Measurements from ENCODE around the gene CCDC175.

Gene CCDC175

DNA sequence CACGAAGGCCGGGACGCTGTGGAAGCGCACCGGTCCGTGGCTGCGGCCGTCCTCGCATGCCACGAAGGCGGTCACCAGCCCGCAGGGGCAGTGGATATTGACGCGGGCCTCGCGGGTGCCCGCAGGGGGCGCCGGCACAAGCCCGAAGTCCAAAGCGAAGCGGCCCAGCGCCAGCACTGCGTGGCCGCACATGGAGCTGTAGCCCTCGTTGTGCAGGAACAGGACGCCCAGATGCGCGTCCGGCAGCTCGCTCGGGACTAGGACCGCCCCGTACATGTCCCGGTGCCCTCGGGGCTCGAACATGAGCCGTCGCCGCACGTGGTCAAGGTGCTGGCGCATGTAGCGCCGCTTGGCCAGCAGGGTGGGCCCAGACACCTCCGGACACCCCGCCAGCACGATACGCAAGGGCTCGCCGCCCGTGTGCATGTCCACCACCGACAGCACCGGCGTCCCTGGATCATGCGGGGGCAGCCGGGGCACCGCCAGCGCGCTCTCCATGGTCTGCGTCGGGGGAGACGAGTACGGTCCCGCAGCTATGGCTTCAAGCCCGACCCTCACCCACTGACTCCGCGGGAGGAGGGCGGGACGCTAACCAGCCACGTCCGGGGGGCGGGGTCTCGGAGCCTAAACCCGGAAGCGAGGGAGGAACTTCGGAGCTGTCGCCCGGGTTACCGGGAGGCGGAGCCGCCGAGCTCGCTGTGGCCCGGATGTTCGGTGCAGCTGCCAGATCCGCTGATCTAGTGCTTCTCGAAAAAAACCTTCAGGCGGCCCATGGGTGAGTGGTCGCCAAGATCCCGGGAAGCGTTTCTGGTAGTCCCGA is 92.6 kb downstream of the CCDC175 start, which contains the start of the genes JKAMP and L3HYPDH:
JKAMP (plus strand) TSS at position 699 of the 820 bp plus-strand sequence; CDS start at position 772, 73 bp downstream.
L3HYPDH (minus strand) TSS at position 590 of the 820 bp plus-strand sequence; CDS start at position 498, 92 bp downstream.
- DNase-seq: peak; percentile 95 to 99 (median 96)
- intact Hi-C loops (cut with DNase I): loop anchor here (2.0 kb wide), 1 partner anchor 19 kb away; the partner anchor contains the start of gene GPR135

DNA sequence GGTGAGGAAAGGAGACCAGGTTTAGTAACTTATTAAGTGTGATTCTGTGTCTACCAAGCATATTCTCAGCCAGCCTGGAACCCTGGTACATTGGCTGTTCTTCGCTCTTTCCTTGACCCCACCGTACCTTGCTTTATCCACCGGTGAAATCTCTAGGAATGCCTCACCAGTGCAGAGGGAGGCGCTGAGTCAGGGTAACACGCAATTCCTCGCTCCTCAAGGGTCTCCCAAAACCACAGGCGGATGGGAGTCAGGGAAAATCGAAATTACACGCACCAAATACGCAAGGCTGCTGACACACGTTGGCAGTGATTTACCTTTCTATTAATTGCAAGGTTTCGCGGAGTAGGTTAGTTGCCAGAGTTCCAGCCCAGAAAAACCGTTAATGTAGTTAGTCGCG is 93.2 kb downstream of the CCDC175 start:
- intact Hi-C loops (cut with DNase I): no loop called here
- peak in 1 of 10 donors; percentile 9 for DNase-seq

DNA sequence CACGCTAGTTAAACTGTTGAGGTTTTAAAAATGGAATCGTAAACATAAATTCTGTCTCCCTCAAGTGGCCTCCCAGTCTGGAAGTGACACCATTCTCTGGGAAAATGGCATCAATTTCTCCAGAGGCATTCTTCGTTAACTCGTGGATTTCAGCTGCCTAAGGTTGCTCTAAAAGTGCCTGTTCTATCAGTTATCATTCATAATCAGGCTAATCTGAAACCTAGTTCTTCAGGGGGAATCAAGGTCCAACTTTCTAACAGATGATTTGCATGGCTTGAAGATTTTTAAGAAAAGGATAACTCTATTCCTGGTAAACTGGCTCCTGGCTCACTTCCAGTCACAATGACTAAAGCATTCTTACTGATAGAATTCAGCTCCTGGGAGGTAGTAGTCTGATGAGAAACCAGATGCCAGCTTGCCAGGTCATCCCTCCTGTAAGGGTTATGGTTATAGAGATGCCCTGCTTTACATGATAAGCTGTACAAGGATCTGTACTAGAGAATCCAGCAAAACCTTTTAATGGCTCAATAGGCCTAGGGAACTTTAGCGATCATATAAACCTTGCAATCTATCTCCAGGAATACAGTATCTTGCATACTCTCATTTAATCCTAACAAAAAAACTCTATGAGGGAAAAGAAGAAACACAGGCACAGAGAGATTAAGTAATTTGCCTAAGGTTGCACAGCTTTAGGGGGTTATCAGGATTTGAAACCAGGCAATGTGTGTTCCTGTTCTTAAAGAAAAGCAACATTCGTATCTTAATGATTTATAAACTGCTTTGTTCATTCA is 93.9 kb downstream of the CCDC175 start:
- intact Hi-C loops (cut with DNase I): no loop called here
- no peak for DNase-seq

DNA sequence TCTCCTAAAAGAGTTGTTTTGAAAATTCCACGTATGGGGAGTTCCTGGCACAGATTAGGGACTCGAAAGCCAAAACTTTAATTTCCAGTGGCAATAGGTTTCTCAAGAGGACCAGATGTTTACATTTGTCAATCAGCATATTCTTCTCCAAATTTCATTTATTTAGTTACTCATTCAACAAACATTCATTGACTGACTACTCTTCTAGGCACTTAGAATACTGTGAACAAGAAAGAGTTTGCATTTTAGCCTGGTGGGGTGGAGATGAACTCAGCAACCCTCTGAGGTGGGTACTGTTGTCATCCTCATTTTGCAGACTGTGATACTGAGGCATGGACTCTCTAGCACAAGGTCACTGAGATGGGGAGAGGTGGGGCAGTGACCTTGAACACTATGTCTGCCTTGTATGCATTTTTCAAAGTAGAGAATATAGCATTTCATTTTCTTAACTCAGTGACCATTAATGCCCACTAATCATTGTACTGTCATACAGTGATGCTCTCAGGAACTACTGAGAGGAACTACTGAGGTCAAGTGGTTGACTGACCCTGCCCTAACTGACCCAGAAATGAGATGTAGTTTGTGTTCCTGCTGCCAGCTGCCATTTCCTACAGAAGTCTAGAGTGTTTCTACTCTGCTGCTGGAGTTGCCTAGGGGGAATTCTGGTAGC is 94.6 kb downstream of the CCDC175 start:
- intact Hi-C loops (cut with DNase I): no loop called here
- no peak for DNase-seq

DNA sequence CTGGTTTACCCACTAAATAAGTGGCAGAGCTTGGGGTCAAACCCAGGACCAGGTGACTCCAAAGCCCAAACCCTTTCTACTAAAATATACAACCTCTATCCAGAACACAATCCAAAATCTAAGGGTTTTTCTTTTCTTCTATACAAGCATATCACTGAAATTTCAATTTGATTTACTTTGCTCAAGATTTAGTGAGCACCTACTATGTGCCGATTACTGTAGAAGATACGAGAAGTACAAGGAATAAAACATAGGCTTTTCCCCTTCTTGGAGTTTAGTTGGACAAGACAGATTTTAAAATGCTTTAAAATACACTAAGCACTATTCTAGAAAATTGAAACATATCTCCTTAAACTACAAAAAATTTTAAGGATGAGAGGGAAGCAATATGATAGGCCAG is 95.2 kb downstream of the CCDC175 start:
- intact Hi-C loops (cut with DNase I): no loop called here
- no peak for DNase-seq

DNA sequence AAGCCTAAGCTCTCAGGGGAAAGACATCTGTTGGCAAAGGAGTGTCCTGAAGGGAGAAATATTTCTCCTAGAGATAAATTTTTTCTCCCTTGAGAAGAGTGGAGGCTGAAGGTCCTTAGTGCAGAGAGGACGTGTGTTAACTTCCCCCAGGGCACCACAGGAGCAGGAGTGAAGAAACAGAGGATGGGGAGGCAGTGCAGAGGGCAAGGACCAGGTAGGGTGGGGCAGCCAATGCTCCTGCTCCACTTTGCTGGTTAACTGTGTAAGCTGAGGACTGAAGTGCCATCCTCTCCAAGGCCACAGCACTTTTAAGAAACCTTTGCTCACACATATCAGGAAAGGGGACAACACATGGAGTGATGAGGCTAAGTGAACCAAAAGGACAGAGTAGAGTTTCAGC is 96.4 kb downstream of the CCDC175 start:
- no peak for DNase-seq
- intact Hi-C loops (cut with DNase I): no loop called here

DNA sequence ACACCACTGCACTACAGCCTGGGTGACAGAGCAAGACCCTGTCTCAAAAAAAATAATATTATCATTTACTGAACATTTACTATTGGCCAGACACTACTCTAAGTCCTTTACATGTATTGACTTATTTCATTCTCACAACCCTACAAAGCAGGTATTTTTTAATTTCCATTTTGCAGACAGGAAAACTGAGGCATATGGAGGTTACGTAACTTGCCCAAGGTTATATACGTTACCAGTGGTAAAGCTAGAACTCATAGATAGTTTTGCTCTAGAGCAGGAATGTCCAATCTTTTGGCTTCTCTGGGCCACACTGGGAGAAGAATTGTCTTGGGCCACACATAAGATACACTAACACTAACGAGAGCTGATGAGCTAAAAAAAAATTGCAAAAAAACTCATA is 98.1 kb downstream of the CCDC175 start:
- no peak for DNase-seq
- intact Hi-C loops (cut with DNase I): no loop called here

DNA sequence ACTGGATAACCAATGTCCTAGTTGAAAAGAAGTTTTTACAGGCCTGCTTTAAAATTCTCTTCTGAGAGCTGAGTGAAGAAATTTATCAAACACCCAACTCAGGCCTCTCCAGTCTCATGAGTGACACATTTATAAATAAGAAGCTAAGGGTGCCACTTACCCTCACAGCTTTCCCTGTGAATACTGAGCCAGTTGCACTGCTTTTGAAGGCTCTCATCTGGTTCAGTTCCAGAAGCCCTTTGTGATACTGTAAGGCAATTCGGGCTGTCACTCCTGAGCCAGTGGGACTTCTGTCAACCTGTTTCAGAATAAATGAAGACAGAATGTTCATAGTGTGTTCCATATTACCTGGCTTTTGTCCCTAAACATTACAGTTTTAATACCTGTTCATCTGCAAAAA is 100.9 kb downstream of the CCDC175 start:
- no peak for DNase-seq
- intact Hi-C loops (cut with DNase I): no loop called here

DNA sequence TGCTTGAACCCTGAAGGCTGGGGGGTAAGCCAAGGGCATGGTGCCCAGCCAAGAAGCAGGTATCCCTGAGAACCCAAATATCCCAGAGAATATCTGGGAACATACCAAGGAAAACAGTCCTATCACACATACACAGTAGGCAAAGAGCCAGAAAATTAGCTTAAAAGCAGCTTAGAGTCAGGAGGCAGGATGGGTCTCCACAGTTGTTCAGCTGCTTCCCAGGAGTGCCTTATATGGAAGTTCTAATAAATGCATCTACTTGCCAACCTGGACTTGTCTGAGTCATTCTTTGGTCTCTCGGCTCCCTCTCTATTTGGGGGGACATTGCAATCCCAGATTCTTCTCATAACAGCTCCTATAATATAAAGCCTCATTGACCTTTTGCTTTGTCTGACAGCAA is 102.4 kb downstream of the CCDC175 start:
- intact Hi-C loops (cut with DNase I): no loop called here
- no peak for DNase-seq

DNA sequence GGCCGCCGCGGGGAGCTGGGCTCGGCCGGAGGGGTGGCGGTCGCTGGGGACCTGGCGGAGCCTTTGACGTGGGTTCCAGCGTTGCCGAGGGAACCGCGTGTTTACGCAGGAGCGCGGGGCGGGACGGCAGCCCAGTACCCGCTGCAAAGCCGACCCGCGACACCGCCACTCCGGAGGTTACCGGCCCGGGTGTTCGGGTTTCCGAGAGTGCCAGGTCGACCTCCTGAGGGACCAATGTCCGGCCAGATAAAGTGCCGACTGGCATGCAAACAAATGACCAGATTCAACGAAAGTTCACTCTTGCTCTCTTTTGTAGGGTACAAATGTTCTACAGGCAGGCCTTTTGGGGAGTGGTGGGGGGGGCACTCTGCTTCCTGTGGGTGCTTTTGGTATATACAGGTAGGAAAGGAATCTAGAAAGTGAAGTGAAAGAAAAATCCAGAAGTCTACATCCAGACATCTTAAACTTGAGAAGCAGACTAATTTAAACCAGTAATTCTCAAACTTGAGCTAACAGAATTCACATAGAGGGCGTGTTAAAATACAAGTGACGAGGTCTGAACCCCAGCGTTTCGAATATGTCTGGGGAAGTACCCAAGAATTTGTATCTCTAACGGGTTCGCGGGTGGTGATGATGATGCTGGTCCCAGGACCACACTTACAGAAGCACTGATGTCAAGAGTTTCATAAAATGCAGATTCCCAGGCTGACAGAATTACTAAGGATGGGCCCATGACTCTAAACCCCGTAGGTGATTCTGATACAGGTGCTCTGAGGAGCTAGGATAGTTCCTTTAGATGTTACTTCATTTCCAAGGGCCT is 111.1 kb downstream of the CCDC175 start, which contains the start of gene GPR135:
GPR135 (minus strand) TSS at position 65 of the 820 bp plus-strand sequence. CDS start 154 bp downstream, outside the sequence.
- DNase-seq: peak in 3 of 10 donors; percentile 40 to 85 (median 42)
- intact Hi-C loops (cut with DNase I): loop anchor here (2.0 kb wide), 1 partner anchor 19 kb away; the partner anchor contains the start of genes JKAMP and L3HYPDH

DNA sequence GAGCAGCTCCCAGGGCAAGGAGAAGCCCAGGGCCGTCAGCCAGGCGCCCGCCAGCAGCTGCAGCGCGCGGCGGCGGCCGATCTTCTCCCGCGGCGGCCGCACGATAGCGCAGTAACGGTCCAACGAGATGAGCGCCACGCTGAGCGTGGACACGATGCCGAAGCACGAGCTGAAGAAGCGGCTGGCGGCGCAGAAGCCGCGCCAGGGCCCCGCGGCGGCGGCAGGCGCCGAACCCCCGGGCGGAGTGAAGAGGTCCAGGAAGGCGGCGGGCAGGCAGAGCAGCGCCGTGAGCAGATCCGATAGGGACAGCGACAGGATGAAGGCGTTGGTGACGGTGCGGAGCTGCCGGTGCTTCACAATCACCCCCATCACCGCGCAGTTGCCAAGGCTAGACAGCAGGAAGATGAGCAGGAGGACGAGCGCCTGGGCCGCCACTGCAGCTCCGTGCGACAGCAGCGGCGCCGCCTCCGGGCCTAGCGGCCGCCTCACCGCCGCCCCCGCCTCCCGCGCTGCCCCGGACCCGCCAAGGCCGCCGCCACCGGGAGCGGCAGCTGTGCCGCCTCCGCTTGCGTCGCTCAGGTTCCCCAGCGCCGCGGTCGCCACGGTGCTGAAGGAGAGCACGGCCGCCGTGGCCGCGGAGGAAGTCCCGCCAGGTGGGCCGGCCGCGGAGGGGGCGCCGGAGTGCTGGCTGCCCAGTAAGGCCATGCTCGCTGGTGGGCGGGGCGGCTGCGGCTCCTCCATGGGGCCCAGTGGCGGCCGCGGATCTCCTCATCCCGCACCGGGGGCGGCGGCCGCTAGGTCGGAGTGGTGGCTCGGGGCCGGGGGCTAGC is 111.9 kb downstream of the CCDC175 start:
- DNase-seq: peak; percentile 37 to 94 (median 62)

DNA sequence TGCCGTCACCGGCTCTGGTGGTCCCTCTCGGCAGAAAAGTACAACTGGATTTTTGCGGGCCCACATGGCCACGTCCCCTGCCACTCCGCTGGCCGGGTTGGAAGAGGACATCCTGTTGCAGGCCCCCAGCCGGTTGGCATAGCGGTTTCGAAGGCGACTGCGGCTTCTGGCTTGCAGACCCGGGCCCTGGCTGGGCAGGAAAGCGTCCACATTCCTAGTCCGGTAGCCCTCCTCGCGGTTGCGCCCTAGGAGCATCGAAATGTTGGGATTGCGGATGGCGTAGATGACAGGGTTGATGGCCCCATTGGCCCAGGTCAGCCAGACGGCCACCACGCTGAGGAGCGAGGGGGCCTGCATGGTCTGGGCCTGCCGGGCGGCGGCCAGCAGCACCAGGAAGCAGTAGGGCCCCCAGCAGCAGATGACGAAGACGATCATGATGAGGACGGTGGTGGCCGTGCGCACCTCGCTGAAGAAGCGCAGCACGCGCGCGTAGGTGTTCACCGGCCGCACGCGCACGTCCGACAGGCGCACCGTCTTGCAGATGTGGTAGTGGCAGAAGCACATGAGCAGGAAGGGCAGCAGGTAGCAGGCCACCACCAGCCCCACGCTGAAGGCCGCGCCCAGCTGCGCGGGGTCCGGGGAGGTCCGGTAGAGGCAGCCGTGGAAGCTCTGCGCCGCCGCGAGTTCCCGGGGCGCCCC is 112.7 kb downstream of the CCDC175 start:
- intact Hi-C loops (cut with DNase I): loop anchor here (2.0 kb wide), 1 partner anchor 21 kb away; the partner anchor contains the start of genes JKAMP and L3HYPDH
- peak in 6 of 10 donors; percentile 9 to 87 (median 65) for DNase-seq

More for the DNA sequence above, 111.9 kb downstream of the CCDC175 start:
- intact Hi-C loops (cut with DNase I): loop anchor here (2.0 kb wide), 1 partner anchor 20 kb away; the partner anchor contains the start of genes JKAMP and L3HYPDH

DNA sequence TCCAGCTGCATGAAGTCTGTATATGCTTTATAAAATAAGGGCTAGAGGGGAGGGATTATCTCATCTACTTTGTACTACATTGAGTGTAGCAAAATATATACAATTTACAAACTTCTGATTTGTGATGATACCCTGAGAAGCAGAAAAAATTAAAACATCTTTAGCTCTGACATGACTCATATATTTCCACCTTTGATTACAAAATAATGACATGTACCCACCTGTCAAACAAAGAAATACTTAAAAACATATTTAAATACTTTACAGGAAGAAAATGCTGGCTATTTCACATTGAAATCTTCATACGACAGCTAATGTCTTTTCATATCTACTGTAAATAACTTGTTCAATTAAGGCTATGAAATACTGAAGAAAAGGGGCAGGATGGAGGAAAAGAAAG is 114.7 kb downstream of the CCDC175 start:
- DNase-seq: no peak
- intact Hi-C loops (cut with DNase I): no loop called here

DNA sequence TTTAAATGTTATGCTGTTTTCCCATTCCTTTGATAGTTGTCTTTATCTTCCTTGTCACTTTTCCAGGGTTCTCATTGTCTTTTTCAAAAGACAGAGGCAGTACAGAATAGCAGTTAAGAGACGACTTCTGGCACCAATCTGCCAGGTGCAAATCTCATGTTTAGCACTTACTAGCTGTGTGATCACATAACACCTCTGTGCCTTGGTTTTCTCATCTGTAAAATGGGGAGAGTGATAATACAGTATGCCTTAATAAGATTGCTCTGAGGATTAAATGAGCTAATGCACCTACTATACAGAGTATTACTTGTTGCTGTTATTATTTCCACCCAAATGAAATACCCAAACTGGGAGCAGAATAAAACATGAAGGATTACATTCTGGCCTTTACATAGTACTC is 116.2 kb downstream of the CCDC175 start:
- intact Hi-C loops (cut with DNase I): no loop called here
- no peak for DNase-seq

DNA sequence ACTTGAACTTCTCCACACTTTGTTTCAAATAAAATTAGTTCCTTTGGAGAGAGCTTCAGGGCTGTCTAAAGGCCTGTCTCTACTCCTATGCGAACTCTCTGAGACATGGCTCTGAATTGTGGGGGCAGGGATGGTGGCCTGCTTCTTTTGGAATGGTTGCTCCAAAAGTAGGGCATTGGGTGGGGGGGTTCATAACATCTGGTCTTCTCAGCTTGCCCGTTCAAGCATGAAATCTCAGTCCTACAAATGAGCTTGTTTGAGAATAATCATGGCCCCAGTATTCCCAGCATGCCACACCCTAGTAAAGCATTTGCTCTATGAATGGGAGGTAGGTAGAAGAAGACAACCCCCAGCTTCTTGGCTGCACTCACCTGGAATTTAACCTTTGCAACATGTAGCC is 118.1 kb downstream of the CCDC175 start:
- intact Hi-C loops (cut with DNase I): no loop called here
- no peak for DNase-seq

DNA sequence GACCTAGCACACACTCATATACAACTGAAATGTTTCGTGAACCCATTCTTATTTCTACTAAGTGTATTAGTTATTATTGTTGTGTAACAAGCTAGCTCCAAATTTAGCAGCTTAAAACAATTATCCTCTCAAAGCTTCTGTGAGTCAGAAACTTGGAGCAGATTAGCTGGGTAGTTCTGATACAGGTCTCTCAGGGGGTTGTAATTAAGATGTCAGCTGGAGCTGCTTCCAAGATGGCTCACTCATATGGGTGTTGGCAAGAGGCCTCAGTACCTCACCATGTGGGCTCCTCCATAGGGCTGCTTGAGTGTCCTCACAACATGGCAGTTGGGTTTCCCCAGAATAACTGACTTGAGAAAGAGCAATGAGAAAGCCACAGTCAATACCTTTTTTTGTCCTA is 121.2 kb downstream of the CCDC175 start:
- DNase-seq: no peak
- intact Hi-C loops (cut with DNase I): no loop called here
